Activated naive CD8-positive, alpha-beta T cell treated with anti-CD3 and anti-CD28 coated beads for 36 hours (primary cell): ENCODE measurements around the gene PARN. TPM values are rescaled to one million over a fixed set of nuclear protein-coding genes. Genes with fewer than 3 reads are reported as not detected.

Experiments
- DNase-seq: peaks from one replicate; pipeline ENCODE4 v3.0.0; 2021
- H3K27ac Mint-ChIP-seq: one replicate; pipeline ENCODE4 v1.8.0; 2022; ENCODE audit warnings: mild to moderate bottlenecking, moderate library complexity, mixed read lengths
- H3K27me3 Mint-ChIP-seq: one replicate; pipeline ENCODE4 v1.8.0; 2022; ENCODE audit warnings: mild to moderate bottlenecking, mixed read lengths
- H3K36me3 Mint-ChIP-seq: one replicate; pipeline ENCODE4 v1.8.0; 2021; ENCODE audit warnings: mild to moderate bottlenecking, mixed read lengths
- H3K4me1 Mint-ChIP-seq: one replicate; pipeline ENCODE4 v1.8.0; 2021; ENCODE audit warnings: mixed read lengths
- H3K4me3 Mint-ChIP-seq: one replicate; pipeline ENCODE4 v1.8.0; 2022; ENCODE audit warnings: mild to moderate bottlenecking, moderate library complexity, mixed read lengths
- H3K9me3 Mint-ChIP-seq: one replicate; pipeline ENCODE4 v1.8.0; 2022; ENCODE audit warnings: mixed read lengths
- total RNA-seq, 2 experiments: library from RNA; stranded (reverse); gene quantifications; one replicate each; pipeline ENCODE4 v1.2.3, GENCODE V29; 2021

Gene PARN
- total RNA-seq, 2 experiments from 2014 or later, result 50.8 to 50.9 TPM

DNA sequence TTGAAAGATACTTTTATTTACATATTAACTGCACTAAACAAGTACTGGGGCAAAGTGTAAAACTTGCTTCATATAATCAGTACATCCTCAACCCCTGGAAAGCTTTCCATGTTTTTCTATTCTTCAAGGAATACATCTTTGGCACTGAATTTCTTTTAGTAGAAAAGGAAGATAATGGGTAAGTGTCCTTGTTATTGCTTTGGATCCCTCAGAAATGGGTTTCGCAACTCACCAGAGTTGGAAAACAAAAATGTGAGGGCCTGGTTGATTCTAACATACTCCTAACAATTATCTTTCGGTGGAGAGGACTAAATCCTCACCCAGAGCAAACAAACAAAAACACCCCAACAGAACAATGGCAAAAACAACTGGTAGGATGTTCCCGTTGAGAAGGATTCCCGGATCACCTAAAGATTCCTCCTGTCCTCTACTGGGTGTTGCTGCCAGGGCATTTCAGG lies 120.4 kb downstream of the PARN start:
- Mint-ChIP-seq H3K36me3 (no peaks in the 10 kb centered on the region), H3K9me3 (no peaks in the 10 kb centered on the region), H3K27me3 (no peaks in the 10 kb centered on the region), H3K4me1 (peaks cover 10% of the 10 kb centered on the region), H3K27ac (no peak overlapping the region), H3K4me3 (no peak overlapping the region)
- no peak for DNase-seq

DNA sequence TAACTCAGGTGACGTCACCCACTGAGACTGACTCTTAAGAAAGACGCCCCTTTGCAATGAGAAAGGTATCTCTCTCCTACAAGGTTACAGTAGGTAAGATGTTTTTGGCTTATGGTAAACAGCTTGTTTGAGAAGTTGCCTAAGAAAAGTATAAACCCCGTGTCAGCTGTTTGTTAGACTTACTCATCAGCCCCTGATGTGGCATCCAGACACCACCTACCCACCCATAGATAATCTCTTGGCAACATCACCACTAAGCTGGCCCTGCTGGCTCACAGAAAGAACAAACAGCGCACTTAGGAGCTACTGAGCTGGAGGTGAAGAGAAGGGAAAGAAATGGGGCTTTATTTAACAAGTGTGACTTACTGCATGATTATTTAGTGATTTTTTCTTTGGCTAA lies 121.0 kb downstream of the PARN start:
- H3K4me1 Mint-ChIP-seq, result peaks cover 10% of the 10 kb centered on the region

DNA sequence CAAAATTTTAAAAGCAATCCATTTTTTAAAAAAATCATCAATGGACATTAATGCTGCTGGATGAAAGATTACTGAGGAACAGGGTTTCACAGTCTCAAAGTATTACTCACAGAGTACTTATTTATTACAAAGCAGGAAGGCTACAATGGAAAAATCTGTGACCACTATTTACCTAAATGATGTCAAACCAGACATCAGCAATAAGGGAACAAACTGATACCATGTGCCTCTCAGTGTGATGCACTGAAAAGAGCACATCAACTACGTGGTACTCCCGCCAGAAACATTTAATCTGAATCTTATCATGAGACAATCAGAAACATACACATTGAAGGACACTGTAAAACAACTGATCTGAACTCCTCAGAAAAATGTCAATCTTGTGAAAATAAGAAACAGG lies 124.2 kb downstream of the PARN start:
- no peak for DNase-seq
- H3K27me3 Mint-ChIP-seq, result no peaks in the 10 kb centered on the region
- peaks cover 22% of the 10 kb centered on the region for H3K4me1 Mint-ChIP-seq
- H3K9me3 Mint-ChIP-seq, result no peaks in the 10 kb centered on the region
- no peaks in the 10 kb centered on the region for H3K36me3 Mint-ChIP-seq
- no peak overlapping the region for H3K4me3 Mint-ChIP-seq
- H3K27ac Mint-ChIP-seq, result no peak overlapping the region

More for the DNA sequence above, 121.0 kb downstream of the PARN start:
- DNase-seq, result no peak
- no peak overlapping the region for H3K4me3 Mint-ChIP-seq
- no peaks in the 10 kb centered on the region for H3K9me3 Mint-ChIP-seq
- no peaks in the 10 kb centered on the region for H3K27me3 Mint-ChIP-seq
- H3K27ac Mint-ChIP-seq, result no peak overlapping the region
- no peaks in the 10 kb centered on the region for H3K36me3 Mint-ChIP-seq

DNA sequence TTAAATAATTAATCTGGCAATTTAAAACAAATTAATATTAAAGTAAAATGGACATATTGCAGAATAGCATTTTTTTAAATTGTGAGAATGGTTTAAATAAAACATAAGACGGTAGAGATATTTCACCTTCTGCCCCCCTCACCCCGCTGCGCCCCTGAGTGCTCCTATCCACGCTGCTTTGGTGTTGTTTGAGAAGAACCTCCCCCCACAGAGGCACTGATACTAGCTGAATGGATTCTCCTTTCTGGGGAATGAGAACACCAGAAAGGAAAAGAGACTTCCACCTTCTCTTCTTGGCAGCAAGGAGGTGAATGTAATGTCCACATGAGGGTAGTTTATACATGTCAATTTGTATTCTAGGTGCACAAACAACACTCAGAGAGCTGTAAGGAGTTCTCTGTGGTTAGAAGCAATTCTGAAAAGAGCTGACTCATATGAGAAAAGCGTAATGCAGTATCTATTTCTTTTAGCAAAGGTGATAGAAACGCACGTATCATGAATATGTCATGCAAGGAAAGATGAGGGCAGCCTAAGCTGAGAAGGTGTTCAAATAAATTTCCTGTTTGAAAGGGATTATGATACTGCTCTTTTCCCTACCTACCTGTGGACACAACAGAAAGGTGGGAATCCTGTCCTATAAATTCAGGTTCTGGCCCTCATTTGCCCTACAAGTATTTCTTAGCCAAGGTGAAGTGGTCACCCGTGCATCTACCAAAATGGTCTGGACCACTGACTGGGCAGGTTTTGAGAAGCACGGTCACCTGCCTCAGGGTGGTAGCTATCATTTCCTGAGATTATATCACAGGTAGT lies 126.9 kb downstream of the PARN start:
- no peak overlapping the region for H3K4me3 Mint-ChIP-seq
- peaks cover 22% of the 10 kb centered on the region for H3K4me1 Mint-ChIP-seq
- DNase-seq, result no peak
- H3K36me3 Mint-ChIP-seq, result no peaks in the 10 kb centered on the region
- no peaks in the 10 kb centered on the region for H3K9me3 Mint-ChIP-seq
- no peak overlapping the region for H3K27ac Mint-ChIP-seq
- no peaks in the 10 kb centered on the region for H3K27me3 Mint-ChIP-seq

DNA sequence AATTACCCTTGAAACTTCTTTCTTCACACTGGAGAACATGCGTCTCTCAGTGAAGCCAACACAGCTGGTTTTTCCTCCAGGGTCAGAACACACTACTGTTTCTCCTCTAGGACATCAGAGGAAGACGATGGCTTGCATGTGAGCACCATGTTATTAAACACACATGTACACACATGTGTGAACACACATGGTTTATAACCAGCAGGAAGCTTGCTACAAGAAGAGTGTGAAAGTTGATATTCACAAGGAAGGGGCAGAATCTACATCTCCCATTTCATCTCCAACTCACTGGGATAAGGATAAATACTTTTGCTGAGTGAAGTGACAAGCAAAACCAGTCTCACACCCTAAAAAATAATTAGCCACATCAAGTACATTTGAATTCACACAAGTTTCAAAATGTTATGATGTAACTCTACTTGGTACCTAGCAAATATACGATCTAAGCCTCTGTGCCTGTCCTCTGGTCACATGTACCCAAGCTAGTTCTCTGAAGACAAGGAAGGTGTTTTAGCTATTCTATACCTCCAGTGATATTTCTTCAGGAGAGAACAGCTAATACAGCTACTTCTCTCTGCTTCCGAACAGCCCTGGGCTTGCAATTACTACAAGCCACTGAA lies 127.7 kb downstream of the PARN start:
- Mint-ChIP-seq H3K36me3 (no peaks in the 10 kb centered on the region), H3K27ac (no peak overlapping the region), H3K4me1 (peaks cover 22% of the 10 kb centered on the region)

DNA sequence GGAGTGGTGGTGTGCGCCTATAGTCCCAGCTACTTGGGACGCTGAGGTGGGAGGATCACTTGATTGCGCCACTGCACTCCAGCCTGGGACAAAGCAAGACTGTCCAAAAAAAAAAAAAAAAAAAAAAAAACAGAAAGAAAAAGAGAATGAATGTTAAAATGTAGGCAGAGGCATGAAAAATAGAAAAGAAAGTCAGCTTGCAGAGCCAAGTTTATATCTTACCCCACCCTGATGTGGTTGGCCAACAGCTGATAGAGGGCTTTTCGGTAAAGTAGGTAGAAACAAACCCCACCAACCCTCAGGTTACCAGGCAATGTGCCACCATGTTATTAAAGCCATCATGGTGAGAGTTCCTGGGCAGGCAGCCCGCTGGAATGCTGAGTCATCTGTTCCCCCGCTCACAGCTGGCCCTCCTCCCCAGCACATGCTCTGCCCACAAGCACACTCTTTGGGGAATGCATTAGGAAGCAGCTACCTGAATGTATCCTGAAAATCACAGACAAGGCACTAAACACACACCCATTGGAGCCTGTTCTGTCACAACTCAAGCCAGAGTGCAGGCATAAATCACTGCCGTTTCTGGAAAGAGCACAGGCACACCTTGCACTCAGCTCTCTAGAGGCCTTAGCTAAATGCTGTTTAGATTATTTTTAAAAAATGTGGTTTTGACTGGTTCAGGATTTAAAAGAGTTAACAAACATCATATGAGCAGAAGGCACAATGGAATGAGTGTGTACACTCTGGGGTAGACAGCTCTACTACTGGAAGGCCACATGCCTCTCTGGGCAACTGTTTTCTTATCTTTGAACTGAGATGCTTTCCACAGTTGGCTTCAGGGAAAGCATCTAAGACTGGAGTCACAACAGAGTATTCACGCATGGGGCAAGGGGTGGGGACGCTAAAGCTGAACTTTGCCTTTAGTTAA lies 128.5 kb downstream of the PARN start:
- peak; percentile 9 for DNase-seq

More for the DNA sequence above, 127.7 kb downstream of the PARN start:
- Mint-ChIP-seq H3K4me3 (no peak overlapping the region), H3K27me3 (no peaks in the 10 kb centered on the region), H3K9me3 (no peaks in the 10 kb centered on the region)
- no peak for DNase-seq

DNA sequence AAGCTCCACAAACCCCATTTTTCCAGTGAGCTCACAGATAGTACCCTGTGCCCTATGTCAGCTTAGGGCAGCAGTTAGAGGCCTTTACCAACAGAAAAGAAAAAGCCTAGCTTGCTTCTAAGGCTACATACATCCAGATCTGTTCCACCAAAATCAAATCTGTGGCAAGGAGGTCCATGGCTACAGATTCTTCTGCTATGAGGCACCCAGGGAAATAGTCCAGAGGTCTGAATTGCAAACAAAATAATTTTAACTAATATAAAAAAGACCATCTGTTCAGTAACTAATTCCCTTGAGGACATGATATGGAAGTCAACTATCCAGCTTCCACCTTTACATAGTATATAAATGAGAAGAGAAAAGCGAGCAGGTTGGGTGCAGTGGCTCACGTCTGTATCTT lies 129.3 kb downstream of the PARN start:
- Mint-ChIP-seq H3K27me3 (no peaks in the 10 kb centered on the region), H3K4me3 (no peak overlapping the region), H3K36me3 (no peaks in the 10 kb centered on the region)

More for the DNA sequence above, 128.5 kb downstream of the PARN start:
- Mint-ChIP-seq H3K36me3 (no peaks in the 10 kb centered on the region), H3K9me3 (no peaks in the 10 kb centered on the region), H3K4me1 (peaks cover 24% of the 10 kb centered on the region), H3K27me3 (no peaks in the 10 kb centered on the region), H3K27ac (no peak overlapping the region), H3K4me3 (no peak overlapping the region)

DNA sequence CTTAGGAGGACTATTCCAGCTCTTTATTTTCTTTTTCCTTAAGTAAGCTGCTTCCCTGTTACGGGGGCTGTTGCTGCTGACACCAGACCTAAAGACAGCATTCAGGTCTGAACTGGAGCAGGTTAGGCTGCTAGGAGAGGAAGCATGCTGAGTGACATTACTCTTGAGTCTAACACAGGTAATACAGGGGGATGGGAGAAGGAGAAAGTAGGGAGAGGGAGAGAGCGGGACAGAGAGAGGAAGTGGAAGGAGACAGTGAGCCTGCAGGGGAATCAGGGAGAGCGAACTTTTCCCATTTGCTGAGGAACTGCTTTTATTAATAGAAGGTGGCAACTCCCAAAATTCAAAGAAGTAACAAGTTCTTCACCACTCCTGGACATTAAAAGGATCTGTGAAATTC lies 130.9 kb downstream of the PARN start:
- H3K27ac Mint-ChIP-seq, result no peak overlapping the region
- H3K9me3 Mint-ChIP-seq, result no peaks in the 10 kb centered on the region
- H3K27me3 Mint-ChIP-seq, result no peaks in the 10 kb centered on the region
- peaks cover 25% of the 10 kb centered on the region for H3K4me1 Mint-ChIP-seq
- no peak for DNase-seq
- no peak overlapping the region for H3K4me3 Mint-ChIP-seq
- peaks cover 5% of the 10 kb centered on the region for H3K36me3 Mint-ChIP-seq

More for the DNA sequence above, 129.3 kb downstream of the PARN start:
- peaks cover 21% of the 10 kb centered on the region for H3K4me1 Mint-ChIP-seq
- no peak for DNase-seq
- H3K9me3 Mint-ChIP-seq, result no peaks in the 10 kb centered on the region
- no peak overlapping the region for H3K27ac Mint-ChIP-seq

DNA sequence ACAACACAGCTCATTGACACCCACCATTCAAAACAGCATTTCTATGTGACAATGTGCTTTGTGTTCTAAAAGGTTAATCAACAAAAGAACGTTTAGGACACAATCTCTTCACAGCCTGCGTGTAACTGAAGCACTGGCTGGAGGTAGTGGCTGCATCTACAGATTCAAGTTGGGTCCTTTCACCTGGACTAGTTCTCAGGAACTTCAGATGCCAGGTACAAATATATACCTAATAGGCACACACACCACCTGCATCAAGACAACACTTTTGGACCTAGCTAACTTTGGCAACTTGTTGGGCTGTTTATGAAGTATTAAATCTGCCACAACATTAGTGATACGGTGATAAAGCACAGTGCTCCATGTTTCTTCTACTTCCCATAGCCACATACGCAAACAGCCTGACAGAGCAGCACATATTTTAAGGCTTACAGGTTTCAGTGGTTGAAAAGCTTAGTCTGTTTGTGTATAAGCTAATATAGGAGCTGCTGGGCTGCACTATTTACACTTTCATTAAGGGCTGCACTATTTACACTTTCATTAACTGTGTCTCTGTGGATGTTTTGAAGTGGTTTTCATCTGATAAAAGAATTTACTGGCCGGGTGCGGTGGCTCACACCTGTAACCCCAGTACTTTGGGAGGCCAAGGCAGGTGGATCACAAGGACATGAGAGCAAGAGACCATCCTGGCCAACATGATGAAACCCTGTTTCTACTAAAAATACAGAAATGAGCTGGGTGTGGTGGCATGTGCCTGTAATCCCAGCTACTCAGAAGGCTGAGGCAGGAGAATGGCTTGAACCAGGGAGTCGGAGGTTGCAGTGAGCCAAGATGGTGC lies 132.6 kb downstream of the PARN start:
- Mint-ChIP-seq H3K27ac (no peak overlapping the region), H3K4me3 (no peak overlapping the region), H3K9me3 (no peaks in the 10 kb centered on the region), H3K27me3 (no peaks in the 10 kb centered on the region), H3K36me3 (peaks cover 5% of the 10 kb centered on the region), H3K4me1 (peaks cover 21% of the 10 kb centered on the region)
- no peak for DNase-seq

DNA sequence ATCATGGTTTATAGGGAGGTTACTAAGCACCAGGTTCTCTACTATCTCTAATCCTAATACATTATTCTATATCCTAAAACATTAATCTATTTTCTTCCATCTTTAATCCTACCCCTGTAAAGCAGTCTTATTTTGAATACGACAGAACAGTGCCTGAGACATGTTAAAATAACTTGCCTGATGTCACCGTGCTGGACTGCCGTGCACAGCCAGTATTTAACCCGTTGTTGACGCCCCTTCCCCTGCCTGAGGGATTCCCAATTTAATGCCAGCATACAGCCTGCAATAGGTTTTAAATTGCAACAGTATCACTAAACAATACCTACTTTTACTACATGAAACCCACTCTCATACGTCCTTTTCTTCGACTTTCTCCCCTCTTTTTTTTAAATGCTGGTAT lies 133.3 kb downstream of the PARN start:
- H3K4me3 Mint-ChIP-seq, result no peak overlapping the region
- H3K4me1 Mint-ChIP-seq, result peaks cover 23% of the 10 kb centered on the region
- no peak overlapping the region for H3K27ac Mint-ChIP-seq
- H3K36me3 Mint-ChIP-seq, result peaks cover 5% of the 10 kb centered on the region
- no peak for DNase-seq
- no peaks in the 10 kb centered on the region for H3K27me3 Mint-ChIP-seq
- H3K9me3 Mint-ChIP-seq, result no peaks in the 10 kb centered on the region

DNA sequence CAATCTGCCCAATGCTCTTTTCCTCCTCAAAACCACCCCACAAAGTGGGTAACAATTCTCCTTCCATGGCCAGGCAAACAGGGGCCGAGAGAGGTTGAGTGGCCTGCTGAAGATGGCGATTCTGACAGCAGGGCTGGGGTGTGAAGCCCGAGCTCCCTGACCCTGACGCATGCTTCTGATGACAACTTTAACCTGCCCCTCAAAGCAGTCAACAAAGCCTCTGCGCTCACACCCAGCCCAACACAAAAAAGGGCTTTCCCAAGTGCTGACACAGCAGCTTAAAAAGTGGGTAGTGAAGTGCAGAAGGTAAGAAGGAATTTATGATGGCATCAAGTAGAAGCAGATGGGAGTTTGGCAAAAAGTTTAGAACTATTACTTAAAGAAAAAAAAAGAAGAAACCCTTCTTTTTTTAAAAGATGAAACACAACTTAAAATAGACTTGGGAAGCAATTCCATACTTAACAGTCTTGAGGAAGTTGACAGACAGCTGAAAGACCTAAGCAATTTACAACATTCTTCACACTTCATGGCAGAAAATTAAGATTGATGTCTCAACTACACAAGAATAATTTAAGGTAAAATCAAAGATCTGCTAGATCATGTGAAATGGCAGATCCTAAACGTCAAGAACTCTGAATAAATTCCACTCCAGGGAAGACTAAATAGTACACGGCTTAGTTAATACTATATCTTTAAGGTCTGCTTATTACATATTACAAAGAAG lies 133.9 kb downstream of the PARN start:
- Mint-ChIP-seq H3K4me3 (no peak overlapping the region), H3K27ac (no peak overlapping the region), H3K36me3 (peaks cover 5% of the 10 kb centered on the region), H3K27me3 (no peaks in the 10 kb centered on the region), H3K9me3 (no peaks in the 10 kb centered on the region), H3K4me1 (peaks cover 21% of the 10 kb centered on the region)
- DNase-seq, result no peak

DNA sequence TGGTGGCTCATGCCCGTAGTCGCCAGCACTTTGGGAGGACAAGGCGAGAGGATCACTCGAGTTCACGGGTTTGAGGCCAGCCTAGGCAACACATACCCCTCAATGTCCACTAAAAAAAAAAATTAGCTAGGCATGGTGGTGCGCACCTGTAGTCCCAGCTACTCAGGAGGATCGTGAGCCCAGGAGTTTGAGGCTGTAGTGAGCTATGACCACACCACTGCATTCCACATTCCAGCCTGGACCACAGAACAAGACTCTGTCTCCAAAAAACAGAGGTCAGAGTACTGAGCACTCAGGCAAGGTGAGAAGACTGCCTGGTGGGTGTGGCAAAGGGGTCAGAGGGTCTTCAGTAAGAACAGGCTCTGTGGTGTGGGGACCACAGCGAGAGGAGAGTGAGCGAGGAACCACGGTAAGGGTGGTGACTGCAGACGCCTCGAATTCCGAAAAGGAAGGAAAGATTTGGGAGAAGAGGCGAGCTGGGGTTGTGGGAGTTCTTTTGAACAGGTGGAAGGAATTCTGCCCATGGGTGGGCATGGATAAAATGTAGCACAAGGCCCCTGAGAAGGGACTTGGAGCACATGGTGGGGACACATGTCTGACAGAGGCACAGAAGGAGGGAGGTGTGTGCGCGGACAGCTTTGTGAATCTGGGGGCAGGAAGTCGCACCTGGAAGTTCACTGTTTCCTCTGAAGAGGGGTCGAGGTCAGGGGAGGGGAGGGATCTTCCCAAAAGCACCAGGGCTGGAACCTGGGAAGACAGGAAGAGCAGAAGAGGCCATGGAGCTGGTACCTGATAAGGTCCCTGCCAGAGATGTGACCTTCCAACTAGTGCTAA lies 134.6 kb downstream of the PARN start:
- no peak overlapping the region for H3K27ac Mint-ChIP-seq

DNA sequence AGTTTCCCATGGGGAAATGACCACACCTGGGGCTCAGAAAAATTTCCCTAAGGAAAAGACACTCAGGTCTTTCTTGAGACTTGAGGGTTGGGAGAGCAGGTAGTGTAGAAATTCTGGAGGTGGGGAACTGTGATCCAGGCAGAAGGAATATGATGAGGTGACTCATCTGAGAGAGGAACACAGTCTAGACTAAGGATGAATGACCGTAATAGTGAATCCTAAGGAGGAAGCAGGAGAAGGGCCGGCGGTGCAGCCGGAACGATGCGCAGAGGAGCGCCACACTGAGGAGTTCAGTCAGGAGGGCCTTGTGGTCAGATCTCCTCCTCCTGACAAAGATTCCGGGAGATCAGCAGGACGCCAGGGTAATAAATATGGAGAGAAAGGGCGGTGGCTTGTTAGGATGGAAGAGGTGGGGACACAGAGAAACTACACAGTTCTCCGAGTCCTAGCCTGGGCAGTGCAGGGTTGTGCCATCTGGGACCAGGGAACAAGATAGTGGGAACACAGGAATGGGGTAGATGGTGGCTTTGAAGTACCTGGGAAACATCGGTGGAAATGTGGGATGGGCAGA lies 135.6 kb downstream of the PARN start:
- Mint-ChIP-seq H3K27me3 (no peaks in the 10 kb centered on the region), H3K27ac (no peak overlapping the region), H3K9me3 (no peaks in the 10 kb centered on the region), H3K36me3 (peaks cover 5% of the 10 kb centered on the region), H3K4me1 (peaks cover 21% of the 10 kb centered on the region), H3K4me3 (no peak overlapping the region)
- DNase-seq, result no peak

More for the DNA sequence above, 134.6 kb downstream of the PARN start:
- Mint-ChIP-seq H3K4me3 (no peak overlapping the region), H3K36me3 (peaks cover 5% of the 10 kb centered on the region), H3K4me1 (peaks cover 21% of the 10 kb centered on the region), H3K9me3 (no peaks in the 10 kb centered on the region), H3K27me3 (no peaks in the 10 kb centered on the region)
- no peak for DNase-seq
